Hepatocyte (in vitro differentiated cells): ENCODE measurements around the gene RAB1B. TPM values are rescaled to one million over a fixed set of nuclear protein-coding genes. Genes with fewer than 3 reads are reported as not detected.

Experiments
- DNase-seq: peaks from one replicate; pipeline ENCODE4 v3.0.0-alpha.2; 2016; ENCODE audit warnings: low spot score
- H2AFZ ChIP-seq: fragments of 200-600 bp; sonication (generic); 2 replicates; pipeline ENCODE4 v1.6.0; 2016; ENCODE audit warnings: antibody characterized with exemption, mild to moderate bottlenecking
- H3K27ac ChIP-seq: fragments of 200-600 bp; sonication (generic); 2 replicates; pipeline ENCODE4 v1.5.1; 2016; ENCODE audit warnings: mild to moderate bottlenecking
- H3K27me3 ChIP-seq: fragments of 200-600 bp; sonication (generic); 2 replicates; pipeline ENCODE4 v1.6.1; 2016
- H3K36me3 ChIP-seq: fragments of 200-600 bp; sonication (generic); replicated peaks from 2 replicates; pipeline ENCODE4 v1.5.1; 2016; ENCODE audit warnings: low read depth; ENCODE audit not compliant: insufficient read depth
- H3K4me1 ChIP-seq: fragments of 200-600 bp; sonication (generic); 2 replicates; pipeline ENCODE4 v1.5.1; 2016; ENCODE audit warnings: mild to moderate bottlenecking, moderate library complexity; ENCODE audit not compliant: insufficient read depth
- H3K4me2 ChIP-seq: fragments of 200-600 bp; sonication (generic); 2 replicates; pipeline ENCODE4 v1.6.0; 2016
- H3K4me3 ChIP-seq: fragments of 200-600 bp; sonication (generic); 2 replicates; pipeline ENCODE4 v1.5.1; 2016; ENCODE audit warnings: mild to moderate bottlenecking
- H3K79me2 ChIP-seq: fragments of 200-600 bp; sonication (generic); 2 replicates; pipeline ENCODE4 v1.6.0; 2017; ENCODE audit warnings: mild to moderate bottlenecking
- H3K9me2 ChIP-seq: fragments of 200-600 bp; sonication (generic); replicated peaks from 2 replicates; pipeline ENCODE4 v1.6.0; 2017; ENCODE audit warnings: mild to moderate bottlenecking; ENCODE audit not compliant: insufficient read depth
- H3K9me3 ChIP-seq: fragments of 200-600 bp; sonication (generic); 2 replicates; pipeline ENCODE4 v1.5.1; 2016; ENCODE audit warnings: low read depth, mild to moderate bottlenecking
- H4K20me1 ChIP-seq: fragments of 200-600 bp; sonication (generic); 2 replicates; pipeline ENCODE4 v1.6.0; 2016; ENCODE audit warnings: mild to moderate bottlenecking; ENCODE audit not compliant: insufficient read depth, poor library complexity, severe bottlenecking
- EZH2 ChIP-seq: fragments of 200-600 bp; sonication (generic); IDR thresholded peaks from 2 replicates; pipeline ENCODE4 v1.6.1; 2016; ENCODE audit warnings: antibody characterized with exemption, mild to moderate bottlenecking, borderline replicate concordance
- EZH2phosphoT487 ChIP-seq: fragments of 200-600 bp; sonication (generic); IDR thresholded peaks from one replicate; pipeline ENCODE4 v1.6.1; 2018; ENCODE audit warnings: antibody characterized with exemption, mild to moderate bottlenecking, low read depth, moderate library complexity; ENCODE audit not compliant: unreplicated experiment, severe bottlenecking
- WGBS: methylation state at CpG from one replicate; pipeline ENCODE4 v1.1.6; 2016; ENCODE audit warnings: low lambda C conversion rate; ENCODE audit errors: missing lambda C conversion rate; 5-methylcytosine and 5-hydroxymethylcytosine counted together
- polyA plus RNA-seq: library from polyadenylated mRNA; unstranded; fragments of >200 nt; fragmentation: Nextera tagmentation; extraction: Ambion mirVana; gene quantifications from 2 replicates; pipeline ENCODE4 v1.2.1, GENCODE V29; 2016
- total RNA-seq: library from RNA; depleted of rRNA; stranded (reverse); fragments of >200 nt; gene quantifications from 2 replicates; pipeline ENCODE4 v1.2.3, GENCODE V29; 2014
- TF ChIP-seq, protein P1 (sequence below): fragments of 200-600 bp; sonication (generic); IDR thresholded peaks from 2 replicates; pipeline ENCODE4 v1.5.1; 2016; ENCODE audit warnings: antibody characterized with exemption, mild to moderate bottlenecking; ENCODE audit not compliant: poor library complexity

RAB1B gene
- total and polyA plus RNA-seq, 2 experiments from 2014 or later = 19.9 to 88.4 TPM

DNA sequence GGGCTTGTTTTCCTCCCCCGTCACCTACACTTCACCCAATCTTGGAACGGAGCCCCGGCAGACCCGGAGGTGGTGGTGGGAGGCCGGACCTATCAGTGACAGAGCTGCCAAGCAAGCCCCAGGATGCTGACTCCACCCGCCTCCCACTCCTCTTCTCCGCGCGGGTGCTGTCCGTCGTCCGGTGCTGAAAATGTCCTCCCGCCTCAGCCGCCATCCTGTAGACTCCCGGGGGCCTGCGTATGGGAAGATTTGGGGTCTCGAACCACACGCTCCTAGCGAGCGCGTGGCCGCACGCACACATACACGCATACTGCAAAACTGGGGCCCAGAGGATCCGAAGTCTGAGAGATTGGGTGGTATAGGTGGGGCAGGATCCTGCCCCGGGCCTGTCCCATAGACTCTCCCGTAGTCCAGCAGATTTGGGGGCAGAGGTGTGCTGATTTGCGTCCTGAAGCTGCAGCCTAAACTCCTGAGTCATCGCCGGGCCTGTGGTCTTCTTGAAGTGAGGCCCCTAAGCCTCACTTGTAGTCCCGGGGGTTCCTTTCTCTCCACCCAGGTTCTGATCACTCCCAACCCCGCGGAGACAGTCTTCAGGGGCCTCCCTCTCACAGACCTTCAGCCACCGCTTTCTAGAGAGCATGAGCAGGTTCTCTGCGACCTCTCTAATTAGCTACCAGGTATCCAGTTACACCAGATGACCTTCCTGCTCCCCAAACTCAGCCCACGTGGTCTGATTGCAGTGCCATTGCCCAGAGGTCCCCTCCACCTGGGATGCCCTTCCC lies 21.3 kb downstream of the RAB1B start:
- H3K27ac ChIP-seq = peak overlapping the region; percentile 89
- WGBS = 14% methylated on average over 36 of the region's 36 CpGs
- TF ChIP-seq EZH2 (no peak), EZH2phosphoT487 (no peak)
- TF ChIP-seq, protein P1, sequence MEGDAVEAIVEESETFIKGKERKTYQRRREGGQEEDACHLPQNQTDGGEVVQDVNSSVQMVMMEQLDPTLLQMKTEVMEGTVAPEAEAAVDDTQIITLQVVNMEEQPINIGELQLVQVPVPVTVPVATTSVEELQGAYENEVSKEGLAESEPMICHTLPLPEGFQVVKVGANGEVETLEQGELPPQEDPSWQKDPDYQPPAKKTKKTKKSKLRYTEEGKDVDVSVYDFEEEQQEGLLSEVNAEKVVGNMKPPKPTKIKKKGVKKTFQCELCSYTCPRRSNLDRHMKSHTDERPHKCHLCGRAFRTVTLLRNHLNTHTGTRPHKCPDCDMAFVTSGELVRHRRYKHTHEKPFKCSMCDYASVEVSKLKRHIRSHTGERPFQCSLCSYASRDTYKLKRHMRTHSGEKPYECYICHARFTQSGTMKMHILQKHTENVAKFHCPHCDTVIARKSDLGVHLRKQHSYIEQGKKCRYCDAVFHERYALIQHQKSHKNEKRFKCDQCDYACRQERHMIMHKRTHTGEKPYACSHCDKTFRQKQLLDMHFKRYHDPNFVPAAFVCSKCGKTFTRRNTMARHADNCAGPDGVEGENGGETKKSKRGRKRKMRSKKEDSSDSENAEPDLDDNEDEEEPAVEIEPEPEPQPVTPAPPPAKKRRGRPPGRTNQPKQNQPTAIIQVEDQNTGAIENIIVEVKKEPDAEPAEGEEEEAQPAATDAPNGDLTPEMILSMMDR = no peak
- peaks cover 15% of the 10 kb centered on the region for H3K4me1 ChIP-seq
- H3K4me3 ChIP-seq = peak overlapping the region; percentile 31
- H3K79me2 ChIP-seq = peaks cover 35% of the 10 kb centered on the region
- H4K20me1 ChIP-seq = no peaks in the 10 kb centered on the region
- H3K4me2 ChIP-seq = peak overlapping the region; percentile 83
- no peaks in the 10 kb centered on the region for H3K9me2 ChIP-seq
- DNase-seq = peak; percentile 90
- no peak overlapping the region for H2AFZ ChIP-seq
- H3K36me3 ChIP-seq = no peaks in the 10 kb centered on the region
- H3K9me3 ChIP-seq = no peaks in the 10 kb centered on the region
- peaks cover 30% of the 10 kb centered on the region for H3K27me3 ChIP-seq

DNA sequence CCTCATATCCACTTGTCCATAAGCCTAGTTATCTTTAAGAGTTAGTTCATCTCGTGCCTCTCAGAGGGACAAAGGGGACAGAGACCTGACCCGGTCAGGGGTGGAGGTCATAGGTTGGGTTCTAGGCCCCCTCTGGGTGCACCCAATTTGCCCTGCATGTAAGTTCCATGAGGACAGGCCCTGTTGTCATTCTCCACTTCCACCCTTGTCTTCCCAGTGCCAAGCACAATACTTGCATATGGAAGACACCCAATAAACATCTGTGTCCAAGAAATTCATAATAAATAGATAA lies 21.8 kb downstream of the RAB1B start:
- peaks cover 15% of the 10 kb centered on the region for H3K4me1 ChIP-seq
- H3K36me3 ChIP-seq = no peaks in the 10 kb centered on the region
- WGBS = 88% methylated on average over 2 of the region's 2 CpGs
- DNase-seq = no peak
- H2AFZ ChIP-seq = no peak overlapping the region
- peak overlapping the region; percentile 89 for H3K27ac ChIP-seq
- H3K4me3 ChIP-seq = no peak overlapping the region
- H3K79me2 ChIP-seq = peaks cover 32% of the 10 kb centered on the region
- no peak for TF ChIP-seq EZH2
- TF ChIP-seq, protein P1 = no peak
- TF ChIP-seq EZH2phosphoT487 = no peak
- peak overlapping the region; percentile 83 for H3K4me2 ChIP-seq
- peaks cover 30% of the 10 kb centered on the region for H3K27me3 ChIP-seq
- H3K9me3 ChIP-seq = no peaks in the 10 kb centered on the region
- H3K9me2 ChIP-seq = no peaks in the 10 kb centered on the region
- H4K20me1 ChIP-seq = no peaks in the 10 kb centered on the region

DNA sequence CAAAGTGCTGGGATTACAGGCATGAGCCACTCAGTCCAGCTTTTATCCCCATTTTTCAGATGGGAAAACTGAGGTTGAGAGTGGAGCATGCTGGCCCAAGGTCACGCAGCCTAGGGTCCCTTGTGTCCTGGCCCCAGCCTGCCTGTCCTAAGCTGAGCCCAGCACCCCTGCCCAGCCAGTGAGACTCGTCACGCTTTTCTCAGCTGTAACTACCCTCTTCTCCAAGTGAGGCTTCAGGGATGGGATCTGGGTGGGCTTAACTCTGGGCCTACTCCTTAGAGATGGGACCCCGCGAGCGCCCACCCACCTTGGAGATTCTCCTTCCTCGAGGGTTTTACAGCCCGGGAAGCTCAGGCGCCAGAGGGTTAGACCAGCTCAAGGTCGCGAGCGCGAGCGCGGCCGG lies 22.9 kb downstream of the RAB1B start:
- no peaks in the 10 kb centered on the region for H3K9me2 ChIP-seq
- TF ChIP-seq, protein P1 = no peak
- peak; percentile 38 for TF ChIP-seq EZH2
- no peak overlapping the region for H3K4me3 ChIP-seq
- H3K79me2 ChIP-seq = peaks cover 22% of the 10 kb centered on the region
- H4K20me1 ChIP-seq = no peaks in the 10 kb centered on the region
- WGBS = 17% methylated on average over 16 of the region's 16 CpGs
- peak overlapping the region; percentile 92 for H3K4me2 ChIP-seq
- peaks cover 15% of the 10 kb centered on the region for H3K4me1 ChIP-seq
- H3K9me3 ChIP-seq = no peaks in the 10 kb centered on the region
- DNase-seq = no peak
- H2AFZ ChIP-seq = no peak overlapping the region
- peaks cover 30% of the 10 kb centered on the region for H3K27me3 ChIP-seq
- H3K36me3 ChIP-seq = no peaks in the 10 kb centered on the region
- peak overlapping the region; percentile 3 for H3K27ac ChIP-seq
